Measurements from ENCODE around the gene KIF5C. TPM values are rescaled to one million over a fixed set of nuclear protein-coding genes. Genes with fewer than 3 reads are reported as not detected.

Gene KIF5C
- total RNA-seq, 1 donor from 2014 or later = 24.3 TPM

DNA sequence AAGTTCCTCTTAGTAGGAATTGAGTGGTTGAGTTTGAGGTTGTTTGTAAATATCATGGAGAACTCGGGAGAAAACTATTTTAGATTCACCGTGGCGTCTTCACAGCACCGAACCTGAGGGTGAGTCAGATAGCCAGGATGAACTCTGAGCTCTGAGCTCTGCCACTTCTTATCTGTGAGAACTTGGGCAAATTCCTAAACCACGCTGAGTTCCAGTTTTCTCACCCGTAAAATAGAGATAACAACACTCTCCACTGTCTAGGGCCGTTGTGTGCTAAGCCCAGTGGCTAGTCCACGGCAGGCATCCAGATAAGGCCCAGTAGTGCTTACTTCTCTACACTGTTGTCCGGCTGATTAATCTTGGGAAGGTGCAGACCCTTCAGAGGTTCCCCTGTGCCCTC is 7.0 kb downstream of the KIF5C start:
- Histone ChIP-seq H3K4me3 (ENCODE audit: insufficient read depth, low read depth, low read length) (no peak overlapping the region), H3K9ac (ENCODE audit: low read length) (no peak overlapping the region), H3K4me2 (ENCODE audit: low read length) (no peak overlapping the region), H4K20me1 (ENCODE audit: insufficient read depth, low read length) (no peaks in the 10 kb centered on the region), H3K4me1 (ENCODE audit: insufficient read depth, low read length) (no peaks in the 10 kb centered on the region), H2AFZ (ENCODE audit: low read depth, low read length) (no peak overlapping the region), H3K9me3 (ENCODE audit: insufficient read depth, low read depth, low read length) (no peaks in the 10 kb centered on the region), H3K27me3 (ENCODE audit: insufficient read depth, low read length) (peaks cover 10% of the 10 kb centered on the region), H3K36me3 (ENCODE audit: insufficient read depth, low read length) (no peaks in the 10 kb centered on the region), H3K79me2 (ENCODE audit: insufficient read depth, low read length) (no peaks in the 10 kb centered on the region), H3K27ac (ENCODE audit: low read depth, low read length) (no peak overlapping the region)
- Mint-ChIP-seq H3K4me1 (ENCODE audit: low read depth, unreplicated experiment) (peaks cover 5% of the 10 kb centered on the region), H3K9me3 (ENCODE audit: unreplicated experiment) (peaks cover 8% of the 10 kb centered on the region), H3K4me3 (ENCODE audit: unreplicated experiment) (no peak overlapping the region), H3K27me3 (ENCODE audit: low read depth, unreplicated experiment) (no peaks in the 10 kb centered on the region), H3K27ac (ENCODE audit: unreplicated experiment) (no peak overlapping the region), H3K36me3 (ENCODE audit: low read depth, unreplicated experiment) (peaks cover 2% of the 10 kb centered on the region)
- TF ChIP-seq, protein P1, sequence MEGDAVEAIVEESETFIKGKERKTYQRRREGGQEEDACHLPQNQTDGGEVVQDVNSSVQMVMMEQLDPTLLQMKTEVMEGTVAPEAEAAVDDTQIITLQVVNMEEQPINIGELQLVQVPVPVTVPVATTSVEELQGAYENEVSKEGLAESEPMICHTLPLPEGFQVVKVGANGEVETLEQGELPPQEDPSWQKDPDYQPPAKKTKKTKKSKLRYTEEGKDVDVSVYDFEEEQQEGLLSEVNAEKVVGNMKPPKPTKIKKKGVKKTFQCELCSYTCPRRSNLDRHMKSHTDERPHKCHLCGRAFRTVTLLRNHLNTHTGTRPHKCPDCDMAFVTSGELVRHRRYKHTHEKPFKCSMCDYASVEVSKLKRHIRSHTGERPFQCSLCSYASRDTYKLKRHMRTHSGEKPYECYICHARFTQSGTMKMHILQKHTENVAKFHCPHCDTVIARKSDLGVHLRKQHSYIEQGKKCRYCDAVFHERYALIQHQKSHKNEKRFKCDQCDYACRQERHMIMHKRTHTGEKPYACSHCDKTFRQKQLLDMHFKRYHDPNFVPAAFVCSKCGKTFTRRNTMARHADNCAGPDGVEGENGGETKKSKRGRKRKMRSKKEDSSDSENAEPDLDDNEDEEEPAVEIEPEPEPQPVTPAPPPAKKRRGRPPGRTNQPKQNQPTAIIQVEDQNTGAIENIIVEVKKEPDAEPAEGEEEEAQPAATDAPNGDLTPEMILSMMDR (IDR thresholded peaks at IDR 0.05; ENCODE audit: insufficient read depth, low read depth, low read length) = no peak
- no peak for TF ChIP-seq EZH2 (IDR thresholded peaks at IDR 0.05; ENCODE audit: insufficient read depth, low read length)
- no peak for FAIRE-seq
- no peak for DNase-seq (ENCODE audit: low read depth)

DNA sequence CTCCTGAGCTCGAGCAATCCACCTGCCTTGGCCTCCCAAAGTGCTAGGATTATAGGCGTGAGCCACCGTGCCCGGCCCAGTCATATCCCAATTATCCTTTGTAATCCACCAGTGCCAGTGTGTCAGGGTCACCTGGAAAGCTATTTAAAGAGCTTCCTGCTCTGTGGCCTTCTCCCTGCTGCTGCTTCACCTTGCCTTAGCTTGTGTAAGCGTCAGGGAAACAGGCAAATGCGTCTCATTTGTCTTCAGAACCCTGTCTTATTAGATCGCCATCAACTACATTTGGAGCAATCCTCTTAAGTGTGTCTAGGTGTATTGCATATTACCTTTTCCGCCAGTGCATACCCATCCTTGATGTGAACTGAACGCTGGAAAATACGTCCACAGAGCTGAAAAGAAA is 10.2 kb downstream of the KIF5C start:
- no peaks in the 10 kb centered on the region for H3K4me1 ChIP-seq (ENCODE audit: insufficient read depth, low read length)
- Mint-ChIP-seq H3K9me3 (ENCODE audit: unreplicated experiment) (peaks cover 5% of the 10 kb centered on the region), H3K27me3 (ENCODE audit: low read depth, unreplicated experiment) (no peaks in the 10 kb centered on the region), H3K27ac (ENCODE audit: unreplicated experiment) (no peak overlapping the region), H3K36me3 (ENCODE audit: low read depth, unreplicated experiment) (no peaks in the 10 kb centered on the region), H3K4me3 (ENCODE audit: unreplicated experiment) (no peak overlapping the region), H3K4me1 (ENCODE audit: low read depth, unreplicated experiment) (peaks cover 8% of the 10 kb centered on the region)
- no peak overlapping the region for H3K9ac ChIP-seq (ENCODE audit: low read length)
- H3K9me3 ChIP-seq (ENCODE audit: insufficient read depth, low read depth, low read length) = no peaks in the 10 kb centered on the region
- no peaks in the 10 kb centered on the region for H3K36me3 ChIP-seq (ENCODE audit: insufficient read depth, low read length)
- no peak overlapping the region for H3K27ac ChIP-seq (ENCODE audit: low read depth, low read length)
- no peak overlapping the region for H3K4me2 ChIP-seq (ENCODE audit: low read length)
- H3K4me3 ChIP-seq (ENCODE audit: insufficient read depth, low read depth, low read length) = no peak overlapping the region
- no peaks in the 10 kb centered on the region for H4K20me1 ChIP-seq (ENCODE audit: insufficient read depth, low read length)
- H3K79me2 ChIP-seq (ENCODE audit: insufficient read depth, low read length) = no peaks in the 10 kb centered on the region
- TF ChIP-seq, protein P1 (IDR thresholded peaks at IDR 0.05; ENCODE audit: insufficient read depth, low read depth, low read length) = no peak
- TF ChIP-seq EZH2 (IDR thresholded peaks at IDR 0.05; ENCODE audit: insufficient read depth, low read length) = no peak
- DNase-seq (ENCODE audit: low read depth) (no peak), FAIRE-seq (no peak)
- no peak overlapping the region for H2AFZ ChIP-seq (ENCODE audit: low read depth, low read length)
- peaks cover 13% of the 10 kb centered on the region for H3K27me3 ChIP-seq (ENCODE audit: insufficient read depth, low read length)

DNA sequence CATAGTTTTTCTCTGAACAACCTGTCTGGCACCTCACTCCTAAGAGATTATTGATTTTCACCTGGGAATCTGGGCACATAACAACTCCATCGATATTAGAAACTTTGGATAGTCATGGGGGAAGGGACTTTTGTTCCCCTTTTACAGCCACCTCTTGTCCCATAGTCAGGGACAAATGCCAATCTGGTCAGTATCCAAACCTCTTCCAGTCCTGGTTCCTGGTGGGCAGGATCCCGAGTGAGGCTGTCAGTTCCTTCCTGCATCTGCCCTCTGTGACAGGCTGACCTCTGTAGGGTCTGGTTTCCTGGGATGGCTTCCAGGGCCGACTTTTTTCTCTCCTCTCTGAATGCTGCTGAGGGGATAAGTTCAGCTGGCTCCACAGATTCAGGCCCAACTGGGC is 11.0 kb downstream of the KIF5C start:
- TF ChIP-seq EZH2 (IDR thresholded peaks at IDR 0.05; ENCODE audit: insufficient read depth, low read length) = no peak
- TF ChIP-seq, protein P1 (IDR thresholded peaks at IDR 0.05; ENCODE audit: insufficient read depth, low read depth, low read length) = no peak
- H3K4me3 ChIP-seq (ENCODE audit: insufficient read depth, low read depth, low read length) = no peak overlapping the region
- FAIRE-seq (no peak), DNase-seq (ENCODE audit: low read depth) (no peak)
- H3K79me2 ChIP-seq (ENCODE audit: insufficient read depth, low read length) = no peaks in the 10 kb centered on the region
- H3K9ac ChIP-seq (ENCODE audit: low read length) = no peak overlapping the region
- no peak overlapping the region for H3K27ac ChIP-seq (ENCODE audit: low read depth, low read length)
- H3K4me2 ChIP-seq (ENCODE audit: low read length) = no peak overlapping the region
- no peaks in the 10 kb centered on the region for H4K20me1 ChIP-seq (ENCODE audit: insufficient read depth, low read length)
- Mint-ChIP-seq H3K9me3 (ENCODE audit: unreplicated experiment) (no peaks in the 10 kb centered on the region), H3K27me3 (ENCODE audit: low read depth, unreplicated experiment) (no peaks in the 10 kb centered on the region), H3K4me1 (ENCODE audit: low read depth, unreplicated experiment) (peaks cover 8% of the 10 kb centered on the region), H3K4me3 (ENCODE audit: unreplicated experiment) (no peak overlapping the region), H3K27ac (ENCODE audit: unreplicated experiment) (no peak overlapping the region), H3K36me3 (ENCODE audit: low read depth, unreplicated experiment) (no peaks in the 10 kb centered on the region)
- H3K9me3 ChIP-seq (ENCODE audit: insufficient read depth, low read depth, low read length) = no peaks in the 10 kb centered on the region
- no peaks in the 10 kb centered on the region for H3K4me1 ChIP-seq (ENCODE audit: insufficient read depth, low read length)
- no peaks in the 10 kb centered on the region for H3K36me3 ChIP-seq (ENCODE audit: insufficient read depth, low read length)
- no peak overlapping the region for H2AFZ ChIP-seq (ENCODE audit: low read depth, low read length)
- peaks cover 13% of the 10 kb centered on the region for H3K27me3 ChIP-seq (ENCODE audit: insufficient read depth, low read length)

Measured in astrocyte (in vitro differentiated cells and primary cell).